ENCODE measurements around the gene SKIC2. TPM values are rescaled to one million over a fixed set of nuclear protein-coding genes. Genes with fewer than 3 reads are reported as not detected.
"Not testable (repeated sequence)": the region's sequence is repeated elsewhere in the genome, so short reads cannot be mapped to it uniquely, and the experiment has no call there.

Gene SKIC2
- total RNA-seq, 1 donor from 2014 or later = 44.8 TPM

DNA sequence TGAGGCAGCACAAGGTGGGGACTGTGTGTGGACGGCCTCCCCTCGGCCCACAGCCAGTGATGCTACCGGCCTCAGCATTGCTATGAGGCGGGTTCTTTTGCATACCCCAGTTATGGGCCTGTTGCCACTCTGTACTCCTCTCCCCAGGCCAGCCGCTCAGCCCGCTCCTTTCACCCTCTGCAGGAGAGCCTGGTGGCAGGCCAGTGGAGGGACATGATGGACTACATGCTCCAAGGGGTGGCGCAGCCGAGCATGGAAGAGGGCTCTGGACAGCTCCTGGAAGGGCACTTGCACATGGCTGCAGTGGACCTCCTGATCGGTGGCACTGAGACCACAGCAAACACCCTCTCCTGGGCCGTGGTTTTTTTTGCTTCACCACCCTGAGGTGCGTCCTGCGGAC lies 48.1 kb downstream of the SKIC2 start:
- not testable (repeated sequence) for FAIRE-seq; H3K4me3 ChIP-seq (ENCODE audit: low read depth, low read length); H3K27me3 ChIP-seq (ENCODE audit: control insufficient read depth, insufficient read depth, low read length); DNase-seq (ENCODE audit: low read depth); H3K36me3 ChIP-seq (ENCODE audit: control insufficient read depth, insufficient read depth, low read length)

DNA sequence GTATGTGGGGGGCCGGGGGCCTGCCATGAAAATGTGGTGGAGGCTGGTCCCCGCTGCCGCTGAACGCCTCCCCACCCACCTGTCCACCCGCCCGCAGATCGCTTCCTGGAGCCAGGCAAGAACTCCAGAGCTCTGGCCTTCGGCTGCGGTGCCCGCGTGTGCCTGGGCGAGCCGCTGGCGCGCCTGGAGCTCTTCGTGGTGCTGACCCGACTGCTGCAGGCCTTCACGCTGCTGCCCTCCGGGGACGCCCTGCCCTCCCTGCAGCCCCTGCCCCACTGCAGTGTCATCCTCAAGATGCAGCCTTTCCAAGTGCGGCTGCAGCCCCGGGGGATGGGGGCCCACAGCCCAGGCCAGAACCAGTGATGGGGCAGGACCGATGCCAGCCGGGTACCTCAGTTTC lies 49.1 kb downstream of the SKIC2 start:
- H3K36me3 ChIP-seq (ENCODE audit: control insufficient read depth, insufficient read depth, low read length); DNase-seq (ENCODE audit: low read depth); H3K27me3 ChIP-seq (ENCODE audit: control insufficient read depth, insufficient read depth, low read length); H3K4me3 ChIP-seq (ENCODE audit: low read depth, low read length); FAIRE-seq: not testable (repeated sequence)

DNA sequence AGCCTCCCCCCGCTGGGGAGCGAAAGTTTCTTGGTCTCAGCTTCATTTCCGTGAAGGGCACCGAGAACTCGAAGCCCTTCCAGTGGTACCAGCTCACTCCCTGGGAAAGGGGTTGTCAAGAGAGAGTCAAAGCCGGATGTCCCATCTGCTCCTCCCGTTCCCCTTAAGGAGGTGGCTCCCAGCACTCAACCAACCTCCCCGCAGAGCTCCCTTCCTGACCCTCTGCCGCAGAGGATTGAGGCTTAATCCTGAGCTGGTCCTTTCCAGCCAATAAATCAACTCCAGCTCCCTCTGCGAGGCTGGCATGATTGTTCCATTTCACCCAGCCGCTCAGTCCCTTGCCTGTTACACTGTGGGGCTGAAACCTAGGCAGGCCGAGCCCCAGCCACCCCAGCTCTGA lies 49.6 kb downstream of the SKIC2 start:
- DNase-seq (ENCODE audit: low read depth); H3K27me3 ChIP-seq (ENCODE audit: control insufficient read depth, insufficient read depth, low read length); H3K36me3 ChIP-seq (ENCODE audit: control insufficient read depth, insufficient read depth, low read length); H3K4me3 ChIP-seq (ENCODE audit: low read depth, low read length): not testable (repeated sequence)
- FAIRE-seq = peak; percentile 18

DNA sequence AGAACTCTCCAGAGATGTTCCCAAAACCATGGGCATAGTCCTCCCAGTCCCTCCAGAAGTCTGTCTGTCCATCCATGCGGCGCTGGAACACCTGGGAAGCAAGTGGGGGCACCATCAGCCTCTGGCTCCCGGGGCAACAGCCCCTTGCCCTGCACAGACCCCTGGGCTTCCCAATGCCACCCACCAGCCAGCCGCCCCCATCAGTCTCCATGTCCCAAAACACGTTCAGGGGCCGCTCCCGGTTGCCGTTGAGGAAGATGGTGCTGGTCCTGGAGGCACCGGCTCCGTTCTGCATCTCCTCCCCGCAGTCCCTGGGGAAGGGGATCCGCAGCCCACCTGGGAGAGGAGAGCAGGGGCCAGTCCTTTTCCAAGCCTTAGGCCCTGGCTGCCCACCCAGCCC lies 50.6 kb downstream of the SKIC2 start:
- DNase-seq (ENCODE audit: low read depth); H3K4me3 ChIP-seq (ENCODE audit: low read depth, low read length); H3K27me3 ChIP-seq (ENCODE audit: control insufficient read depth, insufficient read depth, low read length); FAIRE-seq; H3K36me3 ChIP-seq (ENCODE audit: control insufficient read depth, insufficient read depth, low read length): not testable (repeated sequence)

GRCh38 chr6:32010856-32011530 lies 52.0 kb downstream of the SKIC2 start:
- FAIRE-seq; H3K4me3 ChIP-seq (ENCODE audit: low read depth, low read length); DNase-seq (ENCODE audit: low read depth); H3K27me3 ChIP-seq (ENCODE audit: control insufficient read depth, insufficient read depth, low read length); H3K36me3 ChIP-seq (ENCODE audit: control insufficient read depth, insufficient read depth, low read length): not testable (repeated sequence)

GRCh38 chr6:32012941-32013617 lies 54.1 kb downstream of the SKIC2 start:
- DNase-seq (ENCODE audit: low read depth); H3K4me3 ChIP-seq (ENCODE audit: low read depth, low read length); FAIRE-seq; H3K27me3 ChIP-seq (ENCODE audit: control insufficient read depth, insufficient read depth, low read length); H3K36me3 ChIP-seq (ENCODE audit: control insufficient read depth, insufficient read depth, low read length): not testable (repeated sequence)

DNA sequence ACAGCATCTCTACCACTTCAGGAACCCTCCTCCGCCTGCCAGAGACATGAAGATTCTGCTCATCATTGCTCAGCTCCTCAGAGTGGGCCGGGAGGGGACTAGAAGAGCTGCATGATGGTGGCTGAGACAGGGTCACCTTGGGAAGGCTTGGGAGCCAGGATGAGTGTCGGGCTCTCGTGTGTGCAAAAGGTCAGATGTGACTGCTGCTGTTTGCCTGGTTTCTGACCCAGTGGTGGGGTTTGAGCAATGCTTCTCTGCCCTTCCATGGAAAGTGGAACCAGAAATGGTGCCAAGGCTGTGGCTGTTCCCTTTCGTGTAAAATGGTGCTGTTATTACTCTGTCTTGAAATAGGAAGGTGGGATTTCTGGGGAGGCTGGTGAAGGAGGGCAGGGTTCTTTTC lies 54.8 kb downstream of the SKIC2 start:
- not testable (repeated sequence) for FAIRE-seq

GRCh38 chr6:32014547-32014946 lies 55.6 kb downstream of the SKIC2 start, which contains the start of gene C4B:
C4B (plus strand) TSS chr6:32014795; CDS start chr6:32014846, 51 bp downstream.
- DNase-seq (ENCODE audit: low read depth); H3K4me3 ChIP-seq (ENCODE audit: low read depth, low read length); FAIRE-seq; H3K36me3 ChIP-seq (ENCODE audit: control insufficient read depth, insufficient read depth, low read length); H3K27me3 ChIP-seq (ENCODE audit: control insufficient read depth, insufficient read depth, low read length): not testable (repeated sequence)

More for the DNA sequence above, 54.8 kb downstream of the SKIC2 start:
- H3K4me3 ChIP-seq (ENCODE audit: low read depth, low read length); H3K27me3 ChIP-seq (ENCODE audit: control insufficient read depth, insufficient read depth, low read length); H3K36me3 ChIP-seq (ENCODE audit: control insufficient read depth, insufficient read depth, low read length); DNase-seq (ENCODE audit: low read depth): not testable (repeated sequence)

Other genes starting within 250 kb of the SKIC2 start
- not detected in 2 replicates for gene LY6G6D, start 243.8 kb upstream of the SKIC2 start, total RNA-seq
- 0.38 TPM in 1 of 2 replicates, not detected in the other for gene LY6G6C, start 237.4 kb upstream of the SKIC2 start, total RNA-seq
- gene MPIG6B, start 235.8 kb upstream of the SKIC2 start, total RNA-seq = under 0.01 TPM in 1 of 2 replicates, not detected in the other
- gene DDAH2, start 229.9 kb upstream of the SKIC2 start, total RNA-seq = 14.5 and 19.5 TPM in 2 replicates
- 480 and 574 TPM in 2 replicates for gene CLIC1, start 222.6 kb upstream of the SKIC2 start, total RNA-seq
- gene MSH5, start 219.2 kb upstream of the SKIC2 start, total RNA-seq = 3.4 and 4.0 TPM in 2 replicates
- 1.3 TPM in 2 replicates for gene SAPCD1, start 196.5 kb upstream of the SKIC2 start, total RNA-seq
- gene VWA7, start 181.8 kb upstream of the SKIC2 start, total RNA-seq = 0.26 and 1.4 TPM in 2 replicates
- gene VARS1, start 163.4 kb upstream of the SKIC2 start, total RNA-seq = 40.8 and 53.2 TPM in 2 replicates
- gene LSM2, start 152.2 kb upstream of the SKIC2 start, total RNA-seq = 28.9 and 29.2 TPM in 2 replicates
- gene HSPA1L, start 143.9 kb upstream of the SKIC2 start, total RNA-seq = 0.53 and 1.4 TPM in 2 replicates
- gene HSPA1A, start 143.6 kb upstream of the SKIC2 start, total RNA-seq = 50.3 and 55.3 TPM in 2 replicates
- gene HSPA1B, start 131.4 kb upstream of the SKIC2 start, total RNA-seq = 118 and 193 TPM in 2 replicates
- 65.8 and 70.3 TPM in 2 replicates for gene NEU1, start 96.4 kb upstream of the SKIC2 start, total RNA-seq
- 1.8 and 10.5 TPM in 2 replicates for gene SLC44A4, start 80.2 kb upstream of the SKIC2 start, total RNA-seq
- gene EHMT2, start 61.5 kb upstream of the SKIC2 start, total RNA-seq = 10.8 and 14.5 TPM in 2 replicates
- gene ZBTB12, start 57.1 kb upstream of the SKIC2 start, total RNA-seq = 0.64 and 1.3 TPM in 2 replicates
- 0.26 and 0.53 TPM in 2 replicates for gene C2, start 31.5 kb upstream of the SKIC2 start, total RNA-seq
- 2.4 and 2.6 TPM in 2 replicates for gene CFB, start 13.1 kb upstream of the SKIC2 start, total RNA-seq
- gene NELFE, start 204 bp upstream of the SKIC2 start, total RNA-seq = 163 and 177 TPM in 2 replicates
- gene DXO, start 13.0 kb downstream of the SKIC2 start, total RNA-seq = 8.4 and 12.2 TPM in 2 replicates
- 1.2 and 1.8 TPM in 2 replicates for gene C4A, start 22.9 kb downstream of the SKIC2 start, total RNA-seq
- gene C4B, start 55.6 kb downstream of the SKIC2 start, total RNA-seq = 1.6 and 2.6 TPM in 2 replicates
- under 0.01 TPM in 1 of 2 replicates, not detected in the other for gene CYP21A2, start 79.2 kb downstream of the SKIC2 start, total RNA-seq
- gene TNXB, start 150.2 kb downstream of the SKIC2 start, total RNA-seq = 1.4 and 2.4 TPM in 2 replicates
- 8.7 and 11.1 TPM in 2 replicates for gene ATF6B, start 169.1 kb downstream of the SKIC2 start, total RNA-seq
- gene FKBPL, start 171.1 kb downstream of the SKIC2 start, total RNA-seq = 7.4 and 8.4 TPM in 2 replicates
- not detected in 2 replicates for gene PRRT1, start 192.8 kb downstream of the SKIC2 start, total RNA-seq
- gene PPT2, start 195.0 kb downstream of the SKIC2 start, total RNA-seq = 5.8 and 38.5 TPM in 2 replicates
- gene EGFL8, start 205.4 kb downstream of the SKIC2 start, total RNA-seq = 0.26 and 1.7 TPM in 2 replicates
- 5.8 and 9.0 TPM in 2 replicates for gene AGPAT1, start 216.9 kb downstream of the SKIC2 start, total RNA-seq
- 29.2 and 50.5 TPM in 2 replicates for gene RNF5, start 219.2 kb downstream of the SKIC2 start, total RNA-seq
- gene AGER, start 225.1 kb downstream of the SKIC2 start, total RNA-seq = 0.26 TPM in 2 replicates
- 16.3 and 19.3 TPM in 2 replicates for gene PBX2, start 231.0 kb downstream of the SKIC2 start, total RNA-seq
- 0.64 and 0.79 TPM in 2 replicates for gene GPSM3, start 233.5 kb downstream of the SKIC2 start, total RNA-seq

Data from bronchial epithelial cell (primary cell).